ENCODE results near the gene QRSL1.

DNA sequence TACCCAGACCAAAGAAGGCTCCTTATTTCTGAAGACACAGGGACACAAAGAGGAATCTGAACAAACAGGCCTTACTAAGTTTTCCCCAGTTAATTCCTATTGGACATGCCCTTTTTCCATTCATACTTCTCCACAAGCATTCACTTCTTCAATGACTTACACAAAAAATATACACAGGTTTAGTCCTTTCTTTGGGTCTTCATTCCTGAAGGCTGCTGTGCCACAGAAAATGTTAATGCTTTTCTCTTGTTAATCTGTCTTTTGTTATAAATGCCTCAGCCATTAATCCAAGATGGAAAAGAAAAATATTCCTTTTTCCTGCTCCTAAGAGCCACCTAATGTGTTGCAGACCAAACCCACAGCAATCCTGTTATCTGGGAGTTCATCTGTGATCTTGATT is 71.2 kb downstream of the QRSL1 start:
- TF ChIP-seq POLR2A (IDR thresholded peaks at IDR 0.05; ENCODE audit: low read length) (no peak), GATA1 (IDR thresholded peaks at IDR 0.05; ENCODE audit: low read depth, low read length) (no peak)
